Colonic mucosa (tissue), 4 donors: Measurements from ENCODE around the gene PRSS33. TPM values are rescaled to one million over a fixed set of nuclear protein-coding genes. Genes with fewer than 3 reads are reported as not detected.

Experiments used
- DNase-seq: peaks from one replicate; pipeline ENCODE4 v3.0.0-alpha.2; 2020
- H3K27ac ChIP-seq: fragments of 200-600 bp; one replicate; pipeline ENCODE4 v1.8.0; 2021
- H3K27me3 ChIP-seq: fragments of 200-600 bp; one replicate; pipeline ENCODE4 v1.8.0; 2021
- H3K36me3 ChIP-seq: fragments of 200-600 bp; one replicate; pipeline ENCODE4 v1.8.0; 2021
- H3K4me1 ChIP-seq: fragments of 200-600 bp; one replicate; pipeline ENCODE4 v1.8.0; 2021; ENCODE audit warnings: mild to moderate bottlenecking
- H3K4me3 ChIP-seq: fragments of 200-600 bp; one replicate; pipeline ENCODE4 v1.8.0; 2021
- H3K9ac ChIP-seq, 2 donors: one replicate each; pipeline ENCODE4 v1.7.0; 2013; ENCODE audit warnings: control low read depth in 2 of 2, low read depth in 2 of 2, low read length in 2 of 2
- H3K9me3 ChIP-seq: fragments of 200-600 bp; one replicate; pipeline ENCODE4 v1.8.0; 2021
- CTCF ChIP-seq: fragments of 200-600 bp; IDR thresholded peaks from one replicate; pipeline ENCODE4 v1.8.0; 2022; ENCODE audit warnings: antibody characterized with exemption, mild to moderate bottlenecking
- intact Hi-C: fragments of 100-400 bp; cut with DNase I; formaldehyde crosslinking; loops from one replicate; pipeline ENCODE4 v1.14.1; 2022
- total RNA-seq, 2 donors: library from RNA; stranded (reverse); fragmentation: NEBNext Ultra II Directional in 1 of 2; extraction: Animal tissue kit (Norgen Biotek cat#: 25700) in 1 of 2; gene quantifications; one replicate each; pipeline ENCODE4 v1.2.1, GENCODE V29; 2021
- donor health status: healthy.
- donor health status: DM: no; HTN: no; CAD: no.
- donor health status: DM: no; HTN: no; CAD: no.

Gene PRSS33
- total RNA-seq, 2 donors from 2014 or later = not detected

GRCh38 chr16:2792940-2793339 is 5.6 kb upstream of the PRSS33 start:
- H3K4me3 ChIP-seq = no peak overlapping the region
- H3K4me1 ChIP-seq = peaks cover 5% of the 10 kb centered on the region
- no peak overlapping the region for H3K27ac ChIP-seq
- no peaks in the 10 kb centered on the region for H3K27me3 ChIP-seq
- no peaks in the 10 kb centered on the region for H3K9me3 ChIP-seq
- no peak for DNase-seq
- intact Hi-C loops = no loop called here
- H3K36me3 ChIP-seq = no peaks in the 10 kb centered on the region
- no peak for TF ChIP-seq CTCF
- no peak overlapping the region for H3K9ac ChIP-seq

GRCh38 chr16:2791174-2791573 is 3.8 kb upstream of the PRSS33 start:
- H3K27me3 ChIP-seq = peaks cover 2% of the 10 kb centered on the region
- H3K9me3 ChIP-seq = no peaks in the 10 kb centered on the region
- intact Hi-C loops = no loop called here

GRCh38 chr16:2790631-2791030 is 3.3 kb upstream of the PRSS33 start:
- no peak for DNase-seq
- Histone ChIP-seq H3K9ac (no peak overlapping the region), H3K9me3 (no peaks in the 10 kb centered on the region), H3K36me3 (no peaks in the 10 kb centered on the region), H3K4me3 (no peak overlapping the region), H3K4me1 (peaks cover 4% of the 10 kb centered on the region), H3K27me3 (peaks cover 7% of the 10 kb centered on the region), H3K27ac (no peak overlapping the region)
- intact Hi-C loops = no loop called here
- no peak for TF ChIP-seq CTCF

More at GRCh38 chr16:2791174-2791573, 3.8 kb upstream of the PRSS33 start:
- H3K9ac ChIP-seq = no peak overlapping the region
- no peak for DNase-seq
- TF ChIP-seq CTCF = no peak
- no peak overlapping the region for H3K4me3 ChIP-seq
- H3K27ac ChIP-seq = no peak overlapping the region
- no peaks in the 10 kb centered on the region for H3K36me3 ChIP-seq
- H3K4me1 ChIP-seq = peaks cover 5% of the 10 kb centered on the region

GRCh38 chr16:2787961-2788360 is 601 bp upstream of the PRSS33 start:
- no peak for DNase-seq
- H3K27me3 ChIP-seq = peaks cover 13% of the 10 kb centered on the region
- intact Hi-C loops = no loop called here

GRCh38 chr16:2786826-2787151 is 571 bp downstream of the PRSS33 start:
- intact Hi-C loops = no loop called here
- no peak overlapping the region for H3K27ac ChIP-seq
- peaks cover 13% of the 10 kb centered on the region for H3K27me3 ChIP-seq
- H3K4me3 ChIP-seq = no peak overlapping the region
- H3K4me1 ChIP-seq = peaks cover 6% of the 10 kb centered on the region
- no peaks in the 10 kb centered on the region for H3K36me3 ChIP-seq
- H3K9me3 ChIP-seq = no peaks in the 10 kb centered on the region
- H3K9ac ChIP-seq = no peak overlapping the region
- DNase-seq = no peak
- TF ChIP-seq CTCF = no peak

More at GRCh38 chr16:2787961-2788360, 601 bp upstream of the PRSS33 start:
- Histone ChIP-seq H3K4me1 (peaks cover 6% of the 10 kb centered on the region), H3K4me3 (no peak overlapping the region), H3K9me3 (no peaks in the 10 kb centered on the region), H3K9ac (no peak overlapping the region), H3K36me3 (no peaks in the 10 kb centered on the region), H3K27ac (no peak overlapping the region)
- TF ChIP-seq CTCF = no peak
